Ishikawa (cell line): ENCODE measurements around the gene SELENOP.

Experiments used
- CEBPB ChIP-seq: IDR thresholded peaks from 2 replicates; pipeline ENCODE4 v1.6.1; 2012
- CREB1 ChIP-seq: IDR thresholded peaks from 2 replicates; pipeline ENCODE4 v1.6.1; 2012; ENCODE audit warnings: low read depth
- EGR1 ChIP-seq: IDR thresholded peaks from 2 replicates; pipeline ENCODE4 v1.6.1; 2012
- EP300 ChIP-seq: IDR thresholded peaks from 2 replicates; pipeline ENCODE4 v1.6.1; 2012; ENCODE audit warnings: borderline replicate concordance
- NFIC ChIP-seq: IDR thresholded peaks from 2 replicates; pipeline ENCODE4 v1.6.1; 2012
- RAD21 ChIP-seq: IDR thresholded peaks from 2 replicates; pipeline ENCODE4 v1.6.1; 2012; ENCODE audit warnings: low read depth
- TAF1 ChIP-seq: IDR thresholded peaks from 2 replicates; pipeline ENCODE4 v1.6.1; 2012; ENCODE audit warnings: low read depth, mild to moderate bottlenecking
- TCF12 ChIP-seq: IDR thresholded peaks from 2 replicates; pipeline ENCODE4 v1.6.1; 2012; ENCODE audit warnings: low read depth
- TEAD4 ChIP-seq: IDR thresholded peaks from 2 replicates; pipeline ENCODE4 v1.6.1; 2012

- TF ChIP-seq EGR1 (no peak), CEBPB (no peak), TEAD4 (no peak), TCF12 (no peak), TAF1 (no peak), EP300 (no peak), RAD21 (no peak), CREB1 (no peak), NFIC (no peak)
These were observed 27.6 kb downstream of the SELENOP start for GRCh38 chr5:42784132-42784531.
